HL-60/S4 (cell line): ENCODE results near the gene NUDT14.

Experiments
- in situ Hi-C: fragments of 300-500 bp; cut with MboI; formaldehyde crosslinking; loops from 2 replicates; pipeline ENCODE4 v1.14.3; 2022; ENCODE audit warnings: low sequenced_read_pairs

Gene NUDT14

GRCh38 chr14:105177082-105177481 lies 4.0 kb downstream of the NUDT14 start:
- in situ Hi-C loops = no loop called here

- in situ Hi-C loops = no loop called here
These were observed 4.6 kb downstream of the NUDT14 start for GRCh38 chr14:105176513-105176912.

GRCh38 chr14:105173901-105174894 lies 6.9 kb downstream of the NUDT14 start:
- in situ Hi-C loops = no loop called here

GRCh38 chr14:105173145-105173544 lies 8.0 kb downstream of the NUDT14 start:
- in situ Hi-C loops = no loop called here

- in situ Hi-C loops = no loop called here
These were observed 8.6 kb downstream of the NUDT14 start for GRCh38 chr14:105172476-105172875.

- in situ Hi-C loops = no loop called here
These were observed 10.0 kb downstream of the NUDT14 start for GRCh38 chr14:105171004-105171673.

- in situ Hi-C loops = no loop called here
These were observed 11.1 kb downstream of the NUDT14 start for GRCh38 chr14:105169776-105170655.

- in situ Hi-C loops = no loop called here
These were observed 12.1 kb downstream of the NUDT14 start for GRCh38 chr14:105168979-105169507.

- in situ Hi-C loops = no loop called here
These were observed 12.6 kb downstream of the NUDT14 start, which contains the start of gene JAG2 for GRCh38 chr14:105168496-105168978. JAG2 (minus strand) TSS chr14:105168776; CDS start chr14:105168420, 356 bp downstream.

- in situ Hi-C loops = no loop called here
These were observed 13.1 kb downstream of the NUDT14 start for GRCh38 chr14:105168093-105168420.

- in situ Hi-C loops = no loop called here
These were observed 13.6 kb downstream of the NUDT14 start for GRCh38 chr14:105167303-105168092.

GRCh38 chr14:105166571-105167302 lies 14.4 kb downstream of the NUDT14 start:
- in situ Hi-C loops = no loop called here

- in situ Hi-C loops = no loop called here
These were observed 15.2 kb downstream of the NUDT14 start for GRCh38 chr14:105165761-105166485.

GRCh38 chr14:105165134-105165704 lies 15.9 kb downstream of the NUDT14 start:
- in situ Hi-C loops = no loop called here

GRCh38 chr14:105163040-105163742 lies 17.9 kb downstream of the NUDT14 start:
- in situ Hi-C loops = no loop called here

- in situ Hi-C loops = no loop called here
These were observed 18.5 kb downstream of the NUDT14 start for GRCh38 chr14:105162669-105162979.

- in situ Hi-C loops = no loop called here
These were observed 19.0 kb downstream of the NUDT14 start for GRCh38 chr14:105161964-105162668.
